ENCODE results near the gene PSMD1.

The PSMD1 gene

GRCh38 chr2:231198291-231199173 is 141.9 kb downstream of the PSMD1 start, which contains the start of gene ARMC9:
TSS of gene ARMC9 (plus strand) at chr2:231198631. CDS start at chr2:231206239, 7,608 bp downstream.
- in situ Hi-C loops (cut with HindIII; ENCODE audit: low sequenced_read_pairs) = no loop called here

- in situ Hi-C loops (cut with HindIII; ENCODE audit: low sequenced_read_pairs) = no loop called here
These were observed 142.6 kb downstream of the PSMD1 start for GRCh38 chr2:231199219-231199618.

GRCh38 chr2:231200805-231201474 is 144.3 kb downstream of the PSMD1 start:
- in situ Hi-C loops (cut with HindIII; ENCODE audit: low sequenced_read_pairs) = no loop called here

- in situ Hi-C loops (cut with HindIII; ENCODE audit: low sequenced_read_pairs) = no loop called here
These were observed 144.8 kb downstream of the PSMD1 start for GRCh38 chr2:231201475-231201814.

- in situ Hi-C loops (cut with HindIII; ENCODE audit: low sequenced_read_pairs) = no loop called here
These were observed 146.4 kb downstream of the PSMD1 start for GRCh38 chr2:231203087-231203486.

DNA sequence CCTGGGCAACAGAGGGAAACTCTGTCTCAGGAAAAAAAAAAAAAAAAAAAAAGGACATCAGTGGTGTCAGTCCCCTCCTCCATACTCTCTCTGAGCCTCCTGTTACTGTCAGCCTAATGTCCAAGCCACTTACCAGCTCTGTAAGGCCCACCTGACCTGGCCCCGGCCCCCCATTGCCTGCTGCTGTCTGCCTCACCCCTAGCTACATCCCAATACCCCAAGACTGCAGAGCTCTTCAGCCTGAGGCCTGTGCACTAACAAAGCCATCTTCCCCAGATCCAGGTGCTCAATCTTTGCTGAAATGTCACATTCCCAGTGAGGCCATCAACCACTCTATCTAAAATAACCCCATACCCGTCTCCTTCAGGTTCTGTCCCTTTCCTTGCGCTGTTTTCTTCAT is 147.5 kb downstream of the PSMD1 start:
- in situ Hi-C loops (cut with HindIII; ENCODE audit: low sequenced_read_pairs) = no loop called here

DNA sequence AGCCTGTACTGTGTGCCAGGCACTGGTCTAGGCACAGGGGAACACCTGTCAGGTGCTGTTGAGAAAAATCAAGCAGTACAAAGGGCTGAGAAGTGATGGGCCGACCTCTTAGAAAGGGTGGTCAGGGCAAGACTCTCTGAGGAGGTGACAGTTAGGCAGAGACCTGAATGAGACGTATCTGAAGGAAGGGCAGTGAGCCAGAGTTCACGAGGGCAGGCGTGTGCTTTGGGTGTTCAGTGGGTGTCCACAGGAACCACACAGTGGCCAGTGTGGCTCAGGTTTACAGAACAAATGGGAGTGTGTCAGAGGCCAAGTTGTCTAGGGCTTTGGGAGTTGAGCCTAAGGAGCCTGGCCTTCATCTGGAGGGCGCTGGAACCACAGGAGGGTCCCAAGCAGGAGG is 147.9 kb downstream of the PSMD1 start:
- in situ Hi-C loops (cut with HindIII; ENCODE audit: low sequenced_read_pairs) = no loop called here

GRCh38 chr2:231207734-231208133 is 151.1 kb downstream of the PSMD1 start:
- in situ Hi-C loops (cut with HindIII; ENCODE audit: low sequenced_read_pairs) = no loop called here

GRCh38 chr2:231210782-231211181 is 154.1 kb downstream of the PSMD1 start:
- in situ Hi-C loops (cut with HindIII; ENCODE audit: low sequenced_read_pairs) = no loop called here

DNA sequence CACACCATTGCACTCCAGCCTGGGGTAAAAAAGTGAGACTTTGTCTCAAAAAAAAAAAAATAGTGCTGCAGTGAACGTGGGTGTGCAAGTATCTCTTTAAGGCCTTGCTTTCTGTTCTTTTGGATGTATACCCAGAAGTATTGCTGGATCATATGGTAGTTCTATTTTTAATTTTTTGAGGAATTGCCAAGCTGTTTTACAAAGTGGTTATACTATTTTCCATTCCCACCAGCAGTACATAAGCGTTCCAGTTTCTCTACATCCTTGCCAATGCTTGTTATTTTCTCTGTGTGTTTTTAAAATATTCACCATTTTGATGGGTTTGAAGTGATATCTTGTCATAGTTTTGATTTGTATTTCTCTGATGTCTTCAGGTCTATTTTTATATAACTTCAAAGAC is 154.8 kb downstream of the PSMD1 start:
- in situ Hi-C loops (cut with HindIII; ENCODE audit: low sequenced_read_pairs) = no loop called here

- in situ Hi-C loops (cut with HindIII; ENCODE audit: low sequenced_read_pairs) = no loop called here
These were observed 155.7 kb downstream of the PSMD1 start for GRCh38 chr2:231212329-231212845.

- in situ Hi-C loops (cut with HindIII; ENCODE audit: low sequenced_read_pairs) = no loop called here
These were observed 157.4 kb downstream of the PSMD1 start for GRCh38 chr2:231213931-231214642.

DNA sequence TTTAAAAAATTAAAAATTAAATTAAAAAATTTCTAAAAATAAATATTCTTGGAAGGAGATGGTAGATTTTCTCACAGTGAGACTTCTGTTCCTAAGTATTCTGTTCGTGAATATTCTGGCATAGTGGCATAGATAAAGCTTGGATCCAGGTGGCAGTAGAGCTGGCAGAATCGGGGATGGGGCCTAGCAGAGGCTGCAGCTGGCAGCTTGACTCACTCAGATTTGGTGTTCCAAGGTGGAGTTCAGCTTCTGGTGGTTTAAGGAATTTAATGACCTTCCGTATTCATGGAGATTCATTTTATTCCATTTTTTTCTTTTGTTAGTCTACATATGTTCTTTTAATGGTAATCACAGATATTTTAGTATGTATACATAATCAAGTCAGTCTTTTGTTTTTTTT is 161.7 kb downstream of the PSMD1 start:
- in situ Hi-C loops (cut with HindIII; ENCODE audit: low sequenced_read_pairs) = no loop called here

- in situ Hi-C loops (cut with HindIII; ENCODE audit: low sequenced_read_pairs) = no loop called here
These were observed 162.6 kb downstream of the PSMD1 start for GRCh38 chr2:231219289-231219688.

DNA sequence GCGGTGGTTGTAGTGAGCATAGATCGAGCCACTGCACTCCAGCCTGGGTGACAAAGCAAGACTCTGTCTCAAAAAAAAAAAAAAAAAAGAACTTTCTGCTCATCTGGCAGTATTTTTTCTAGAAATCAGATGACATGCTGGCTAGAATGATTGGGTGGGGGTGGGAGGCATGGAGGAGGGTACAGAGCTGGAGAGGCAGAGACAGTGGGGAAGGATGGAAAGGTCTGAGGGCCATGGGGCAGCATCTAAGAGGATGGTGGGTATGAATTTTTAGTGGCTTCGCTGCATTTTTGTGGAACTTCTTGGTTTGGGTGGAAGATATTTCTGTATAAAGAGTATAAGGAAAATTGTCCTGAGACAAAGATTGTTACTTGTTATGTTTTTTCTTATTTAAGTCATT is 165.1 kb downstream of the PSMD1 start:
- in situ Hi-C loops (cut with HindIII; ENCODE audit: low sequenced_read_pairs) = no loop called here
